Measurements from ENCODE around the gene SPR. TPM values are rescaled to one million over a fixed set of nuclear protein-coding genes. Genes with fewer than 3 reads are reported as not detected.
A peak's percentile ranks its signal among the peaks of the same experiment; 100 is the strongest.

SPR gene
- 42.0 and 63.5 TPM in 2 replicates for total RNA-seq

DNA sequence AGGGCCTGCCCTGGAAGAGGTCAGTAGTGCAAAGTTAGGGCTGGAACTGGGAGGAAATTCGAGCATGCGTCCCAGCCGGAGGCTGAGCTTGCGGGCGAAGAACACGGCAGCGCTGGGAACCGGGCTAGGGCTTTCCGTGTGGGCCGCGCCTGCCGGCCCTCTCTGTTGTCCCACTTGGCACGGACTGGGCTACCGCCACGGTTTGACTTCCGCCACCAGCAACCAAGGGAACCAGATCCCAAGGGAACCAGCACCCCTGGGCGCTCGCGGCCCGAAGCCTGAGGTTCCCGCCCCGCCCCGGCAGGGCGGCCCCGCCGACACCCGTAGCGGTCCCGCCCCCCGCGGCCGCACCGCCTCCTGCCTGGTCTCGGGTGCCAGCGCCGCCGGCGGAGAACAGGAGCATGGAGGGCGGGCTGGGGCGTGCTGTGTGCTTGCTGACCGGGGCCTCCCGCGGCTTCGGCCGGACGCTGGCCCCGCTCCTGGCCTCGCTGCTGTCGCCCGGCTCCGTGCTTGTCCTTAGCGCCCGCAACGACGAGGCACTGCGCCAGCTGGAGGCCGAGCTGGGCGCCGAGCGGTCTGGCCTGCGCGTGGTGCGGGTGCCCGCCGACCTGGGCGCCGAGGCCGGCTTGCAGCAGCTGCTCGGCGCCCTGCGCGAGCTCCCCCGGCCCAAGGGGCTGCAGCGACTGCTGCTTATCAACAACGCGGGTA, at the start of gene SPR:
Gene SPR (plus strand): TSS at position 377 of the 708 bp plus-strand sequence. CDS start 25 bp downstream, at position 402.
- no peak for DNase-seq (ENCODE audit: low read depth, low spot score)

GRCh38 chr2:72840066-72840465, 47.1 kb upstream of the SPR start:
- no peak for DNase-seq (ENCODE audit: low read depth, low spot score)

- DNase-seq (ENCODE audit: low read depth, low spot score): no peak
Measured at GRCh38 chr2:72841462-72842125, 45.6 kb upstream of the SPR start.

- DNase-seq (ENCODE audit: low read depth, low spot score): no peak
Measured at GRCh38 chr2:72843301-72843700, 43.9 kb upstream of the SPR start.

GRCh38 chr2:72846171-72847095, 40.8 kb upstream of the SPR start:
- DNase-seq (ENCODE audit: low read depth, low spot score): no peak

DNA sequence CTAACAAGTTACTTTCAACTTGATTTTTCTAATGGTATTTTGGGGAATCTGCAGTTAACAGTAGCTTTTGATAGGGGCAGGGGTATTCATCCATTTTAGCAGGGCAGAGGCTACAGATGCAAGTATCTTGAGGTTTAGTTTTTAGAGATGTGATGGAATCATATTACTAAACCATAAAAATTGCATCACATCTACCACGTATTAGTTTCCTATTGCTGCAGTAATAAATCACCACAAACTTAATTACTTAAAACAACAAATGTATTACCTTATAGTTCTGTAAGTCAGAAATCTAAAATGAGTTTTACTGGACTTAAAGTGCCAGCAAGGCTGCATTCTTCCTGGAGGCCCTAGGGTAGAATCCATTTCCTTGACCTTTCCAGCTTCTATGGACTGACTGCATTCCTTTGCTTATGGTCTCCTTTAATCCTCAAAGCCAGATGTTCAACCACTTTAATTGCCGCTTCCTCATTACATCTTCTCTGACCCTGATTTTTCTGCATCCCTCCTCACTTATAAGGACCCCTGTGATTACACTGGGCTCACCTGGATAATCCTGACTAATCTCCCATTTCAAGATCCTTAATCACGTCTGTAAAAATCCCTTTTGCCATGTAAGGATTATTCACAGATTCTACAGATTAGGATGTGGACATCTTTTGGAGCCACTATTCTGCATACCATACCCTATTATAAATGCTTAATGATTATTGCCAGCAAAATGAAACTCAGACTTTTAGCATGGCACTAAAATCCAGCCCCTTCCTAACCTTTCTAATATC, 39.5 kb upstream of the SPR start:
- DNase-seq (ENCODE audit: low read depth, low spot score): no peak

DNA sequence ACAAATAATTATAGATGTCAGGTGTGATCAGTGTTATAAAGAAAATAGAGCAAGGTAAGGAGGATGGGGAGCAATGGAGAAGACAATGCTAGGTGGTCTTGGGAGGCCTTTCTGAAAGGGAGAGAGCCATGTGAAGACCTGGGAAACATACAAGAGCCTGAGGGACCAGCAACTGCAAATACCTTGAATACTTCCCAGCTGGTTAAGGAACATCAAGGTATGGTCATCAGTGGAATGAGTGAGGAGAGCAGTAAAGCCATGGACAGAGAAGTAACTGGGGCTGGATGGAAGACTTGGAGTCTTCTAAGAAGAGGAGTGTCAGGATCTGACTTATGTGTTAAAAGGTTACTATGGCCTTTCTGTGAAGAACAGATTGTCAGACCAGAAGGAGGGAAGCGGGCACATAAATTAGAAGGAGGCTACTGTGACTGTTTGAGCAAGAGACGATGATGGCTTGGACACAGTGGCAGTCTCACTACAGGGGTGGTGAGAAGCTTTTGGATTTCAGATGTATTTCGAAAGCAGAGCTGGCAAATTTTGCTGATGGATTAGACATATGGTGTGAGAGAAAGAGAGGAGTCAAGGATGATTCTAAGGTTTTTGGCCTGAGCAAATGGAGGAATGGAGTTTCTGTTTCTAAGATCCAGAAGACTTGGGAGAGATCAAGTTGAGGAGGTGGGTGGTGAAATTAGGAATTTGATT, 38.6 kb upstream of the SPR start:
- no peak for DNase-seq (ENCODE audit: low read depth, low spot score)

GRCh38 chr2:72849138-72849462, 38.1 kb upstream of the SPR start:
- DNase-seq (ENCODE audit: low read depth, low spot score): no peak

DNA sequence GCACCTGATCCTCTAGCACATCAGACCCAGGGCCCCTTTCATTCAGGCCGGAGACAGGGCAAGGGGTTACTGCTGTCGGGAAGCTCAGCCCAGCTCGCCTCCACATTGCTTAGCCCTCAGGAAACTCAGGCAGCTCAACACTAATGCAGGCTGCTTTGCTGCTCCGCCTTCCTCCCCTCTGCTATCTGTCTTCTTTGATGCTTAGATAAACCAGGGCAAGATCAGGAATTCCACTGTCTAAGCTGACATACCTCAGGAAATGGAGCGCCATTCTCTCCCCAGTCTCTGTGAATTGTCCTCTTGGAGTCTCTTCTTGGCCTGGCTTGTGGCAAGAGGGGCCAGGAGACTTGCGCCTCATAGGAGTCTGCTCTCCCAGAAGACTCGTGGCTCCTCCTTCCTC, 35.9 kb upstream of the SPR start:
- no peak for DNase-seq (ENCODE audit: low read depth, low spot score)

- peak; percentile 13 for DNase-seq (ENCODE audit: low read depth, low spot score)
Measured at GRCh38 chr2:72859831-72860262, 27.4 kb upstream of the SPR start.

DNA sequence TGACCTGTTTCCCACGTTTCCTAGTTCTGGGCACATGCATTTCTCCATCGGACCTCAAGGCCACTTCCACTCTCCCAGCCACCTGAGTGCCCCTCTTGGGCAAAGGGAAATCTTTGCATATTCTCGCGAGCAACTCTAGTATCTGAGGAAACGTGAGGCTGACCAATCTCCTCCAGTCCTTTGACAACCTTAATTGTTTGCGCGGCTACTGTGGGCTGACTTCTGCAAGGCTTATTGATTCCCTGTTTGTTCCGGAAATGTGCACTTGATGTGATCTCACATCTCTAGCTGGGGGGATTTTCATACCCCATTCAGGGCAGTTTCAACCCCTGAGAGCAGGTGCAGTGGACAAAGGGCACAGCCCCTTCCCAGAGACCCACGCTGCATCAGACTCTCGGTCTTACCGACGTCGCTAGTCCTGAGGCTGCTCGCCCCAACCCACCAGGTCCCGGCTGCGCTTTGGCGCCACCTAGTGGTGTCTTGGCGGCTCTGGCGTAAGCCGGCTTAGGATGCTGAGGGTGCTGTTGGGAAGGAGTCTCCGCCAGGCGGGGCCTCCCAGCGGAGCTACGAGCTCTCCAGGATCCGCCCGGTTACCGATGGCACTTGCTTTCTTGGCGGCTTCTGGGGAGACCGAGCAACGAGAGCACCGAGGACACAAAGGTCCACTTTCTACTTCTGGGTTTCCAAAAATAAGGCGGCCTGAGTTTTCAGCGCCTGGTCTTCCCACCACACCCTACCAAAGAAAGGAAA, 24.8 kb upstream of the SPR start:
- peak; percentile 69 for DNase-seq (ENCODE audit: low read depth, low spot score)

DNA sequence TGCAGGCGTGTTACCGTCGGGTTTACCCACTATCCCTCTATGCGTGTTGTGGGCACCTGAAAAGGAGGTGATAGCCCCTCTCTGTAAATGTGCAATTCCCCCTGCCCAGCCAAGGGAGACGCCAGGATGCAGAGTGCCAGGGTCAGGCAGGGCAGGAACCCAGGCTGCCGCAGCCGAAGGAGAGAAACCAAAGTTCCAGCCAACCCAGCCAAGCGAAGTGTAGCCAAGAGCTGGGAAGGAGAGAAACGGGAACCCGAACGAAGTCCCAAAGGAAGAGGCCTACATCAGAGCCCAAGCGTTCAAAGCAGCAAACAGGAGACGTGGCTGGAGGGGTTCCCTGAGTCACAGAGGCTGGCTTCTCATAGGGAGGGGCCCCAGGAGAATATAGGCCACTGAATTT, 24.2 kb upstream of the SPR start:
- no peak for DNase-seq (ENCODE audit: low read depth, low spot score)

DNA sequence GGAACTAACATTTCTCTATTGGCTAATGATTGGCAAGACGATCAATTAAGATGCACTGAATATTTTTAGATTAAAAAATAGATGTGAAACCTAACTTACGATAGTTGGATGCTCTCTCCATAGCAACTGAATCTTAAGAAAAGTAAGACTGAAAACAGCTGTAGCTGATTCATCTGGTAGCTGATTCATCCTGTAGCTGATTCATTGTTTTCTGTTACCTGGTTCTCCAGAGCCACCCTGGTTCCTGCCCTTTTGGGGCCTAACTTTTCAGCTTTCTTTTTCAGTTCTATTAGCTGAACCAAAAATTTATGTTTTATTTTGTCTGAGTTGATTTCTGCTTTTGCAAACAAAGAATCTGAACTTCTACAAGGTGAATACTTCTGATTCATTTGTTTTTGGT, 22.7 kb upstream of the SPR start:
- no peak for DNase-seq (ENCODE audit: low read depth, low spot score)

- DNase-seq (ENCODE audit: low read depth, low spot score): no peak
Measured at GRCh38 chr2:72871060-72871459, 16.1 kb upstream of the SPR start.

DNA sequence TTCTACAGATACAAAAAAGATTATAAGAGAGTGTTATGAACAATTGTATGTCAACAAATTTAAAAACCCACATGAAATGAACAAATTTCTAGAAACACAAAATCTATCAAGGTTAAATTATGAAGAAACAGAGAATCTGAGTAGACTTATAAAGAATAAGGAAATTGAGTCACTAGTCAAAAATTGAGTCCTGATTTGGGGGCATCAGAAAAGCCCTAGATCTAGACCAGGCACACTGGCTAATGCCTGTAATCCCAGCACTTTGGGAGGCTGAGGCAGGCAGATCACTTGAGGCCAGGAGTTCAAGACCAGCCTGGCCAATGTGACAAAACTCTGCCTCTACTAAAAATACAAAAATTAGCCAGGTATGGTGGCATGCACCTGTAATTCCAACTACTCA, 15.3 kb upstream of the SPR start:
- DNase-seq (ENCODE audit: low read depth, low spot score): no peak

GRCh38 chr2:72883356-72883962, 3.7 kb upstream of the SPR start:
- no peak for DNase-seq (ENCODE audit: low read depth, low spot score)

DNA sequence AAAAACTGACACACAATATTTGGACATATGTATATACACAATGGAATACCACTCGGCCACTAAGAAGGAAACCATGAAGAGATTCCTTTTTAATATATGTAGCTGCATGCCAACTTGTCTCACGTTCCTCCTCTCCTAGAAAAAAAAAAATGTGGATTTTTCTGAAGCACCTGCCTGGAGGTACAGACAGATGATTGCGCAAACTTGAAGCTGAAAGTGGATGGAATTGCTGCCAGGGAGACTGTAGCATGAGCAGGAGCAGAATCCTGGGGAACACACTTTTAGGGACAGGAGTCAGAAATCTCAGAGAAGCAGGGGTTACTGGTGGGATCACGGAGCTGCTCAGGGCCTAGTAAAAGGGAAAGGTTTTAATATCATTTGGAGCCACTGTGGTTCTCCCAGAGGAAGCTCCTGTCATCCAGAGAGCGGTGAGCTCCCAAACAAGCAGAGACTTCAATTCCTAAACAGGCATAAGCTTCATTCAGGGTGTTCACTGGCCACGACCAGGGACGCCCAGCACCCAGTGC, 640 bp upstream of the SPR start:
- DNase-seq (ENCODE audit: low read depth, low spot score): no peak

GRCh38 chr2:72887740-72888437, 681 bp downstream of the SPR start:
- DNase-seq (ENCODE audit: low read depth, low spot score): peak; percentile 60

All from pulmonary artery endothelial cell (primary cell).